T47D (cell line): ENCODE results near the gene RER1.
A peak's percentile ranks its signal among the peaks of the same experiment; 100 is the strongest.

ENCODE experiments used
- DNase-seq, 2 experiments: peaks; one replicate each; pipeline versions ENCODE4 v3.0.0 to v3.0.0-alpha.2; 2011 to 2012; ENCODE audit warnings: low read depth in 1 of 2, low spot score in 1 of 2
- JUND ChIP-seq: IDR thresholded peaks from 2 replicates; pipeline ENCODE4 v1.6.1; 2012; ENCODE audit warnings: low read depth
- in situ Hi-C: cut with HindIII; loops from 2 replicates; pipeline ENCODE4 v1.10.0; 2016; ENCODE audit warnings: low sequenced_read_pairs, low pct_unique_long_range_greater_than_20kb

The RER1 gene

GRCh38 chr1:2382621-2383361 is 8.8 kb upstream of the RER1 start:
- peak; percentile 53 to 75 for DNase-seq
- in situ Hi-C loops: no loop called here
- no peak for TF ChIP-seq JUND

- no peak for TF ChIP-seq JUND
- in situ Hi-C loops: no loop called here
- DNase-seq: no peak
Observed at GRCh38 chr1:2383576-2383975, 8.1 kb upstream of the RER1 start.

GRCh38 chr1:2384130-2384860 is 7.3 kb upstream of the RER1 start:
- DNase-seq: no peak
- TF ChIP-seq JUND: no peak
- in situ Hi-C loops: no loop called here

GRCh38 chr1:2384941-2385481 is 6.6 kb upstream of the RER1 start:
- in situ Hi-C loops: no loop called here
- TF ChIP-seq JUND: no peak
- no peak for DNase-seq

GRCh38 chr1:2385606-2386280 is 5.9 kb upstream of the RER1 start:
- TF ChIP-seq JUND: no peak
- DNase-seq: no peak
- in situ Hi-C loops: no loop called here

- no peak for TF ChIP-seq JUND
- no peak for DNase-seq
- in situ Hi-C loops: no loop called here
Observed at GRCh38 chr1:2386636-2387611, 4.7 kb upstream of the RER1 start.

GRCh38 chr1:2388004-2388913 is 3.4 kb upstream of the RER1 start:
- no peak for TF ChIP-seq JUND
- in situ Hi-C loops: no loop called here
- no peak for DNase-seq

- in situ Hi-C loops: no loop called here
- no peak for DNase-seq
- TF ChIP-seq JUND: no peak
Observed at GRCh38 chr1:2389644-2390043, 2.0 kb upstream of the RER1 start.

GRCh38 chr1:2391931-2392509 is 379 bp downstream of the RER1 start:
- TF ChIP-seq JUND: no peak
- in situ Hi-C loops: no loop called here
- DNase-seq: no peak

- in situ Hi-C loops: no loop called here
- TF ChIP-seq JUND: no peak
Observed at GRCh38 chr1:2392686-2393085, 1.0 kb downstream of the RER1 start.

GRCh38 chr1:2393471-2393877 is 1.8 kb downstream of the RER1 start:
- TF ChIP-seq JUND: no peak
- in situ Hi-C loops: no loop called here
- DNase-seq: no peak

More at GRCh38 chr1:2392686-2393085, 1.0 kb downstream of the RER1 start:
- DNase-seq: no peak
